Gastrocnemius medialis (tissue), 4 donors: ENCODE data around the gene HDAC5.
"Not testable (repeated sequence)": the region's sequence is repeated elsewhere in the genome, so short reads cannot be mapped to it uniquely, and the experiment has no call there.

Source experiments
- POLR2A ChIP-seq, 2 donors: fragments of 450-650 bp; IDR thresholded peaks; one replicate each; pipeline ENCODE4 v1.6.1; 2017; ENCODE audit warnings: antibody characterized with exemption in 2 of 2, mild to moderate bottlenecking in 2 of 2, moderate library complexity in 2 of 2
- TF ChIP-seq, protein P1 (sequence below), 5 experiments: fragments of 450-650 bp in 3 of 5; fragments of 200-600 bp in 2 of 5; sonication (generic) in 2 of 5; IDR thresholded peaks in 4 of 5; conservative IDR thresholded peaks in 1 of 5; 1 replicate in 4 of 5; 2 replicates in 1 of 5; pipeline ENCODE4 v1.5.1; 2016 to 2019; ENCODE audit warnings: antibody characterized with exemption in 5 of 5, mild to moderate bottlenecking in 3 of 5, moderate library complexity in 3 of 5

DNA sequence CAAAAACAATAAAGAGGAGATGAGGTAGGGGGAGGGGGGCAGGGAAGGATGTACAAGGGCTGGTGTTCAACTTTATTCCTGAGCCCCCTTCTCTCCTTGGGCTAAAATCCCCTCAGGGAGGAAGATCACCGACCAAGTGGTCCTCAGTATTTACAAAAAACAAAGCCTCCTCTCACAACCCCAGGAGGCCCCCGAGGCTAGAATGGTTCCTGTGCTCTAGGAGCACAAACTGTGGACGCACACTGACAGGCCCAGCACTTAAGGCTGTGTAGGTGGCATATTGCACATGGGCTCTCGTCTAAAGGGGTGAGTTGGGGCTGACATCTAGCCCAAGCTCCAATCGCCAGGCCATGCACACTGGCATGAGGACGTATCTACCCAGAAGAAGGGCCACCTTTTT, 21.6 kb downstream of the HDAC5 start:
- TF ChIP-seq, protein P1, sequence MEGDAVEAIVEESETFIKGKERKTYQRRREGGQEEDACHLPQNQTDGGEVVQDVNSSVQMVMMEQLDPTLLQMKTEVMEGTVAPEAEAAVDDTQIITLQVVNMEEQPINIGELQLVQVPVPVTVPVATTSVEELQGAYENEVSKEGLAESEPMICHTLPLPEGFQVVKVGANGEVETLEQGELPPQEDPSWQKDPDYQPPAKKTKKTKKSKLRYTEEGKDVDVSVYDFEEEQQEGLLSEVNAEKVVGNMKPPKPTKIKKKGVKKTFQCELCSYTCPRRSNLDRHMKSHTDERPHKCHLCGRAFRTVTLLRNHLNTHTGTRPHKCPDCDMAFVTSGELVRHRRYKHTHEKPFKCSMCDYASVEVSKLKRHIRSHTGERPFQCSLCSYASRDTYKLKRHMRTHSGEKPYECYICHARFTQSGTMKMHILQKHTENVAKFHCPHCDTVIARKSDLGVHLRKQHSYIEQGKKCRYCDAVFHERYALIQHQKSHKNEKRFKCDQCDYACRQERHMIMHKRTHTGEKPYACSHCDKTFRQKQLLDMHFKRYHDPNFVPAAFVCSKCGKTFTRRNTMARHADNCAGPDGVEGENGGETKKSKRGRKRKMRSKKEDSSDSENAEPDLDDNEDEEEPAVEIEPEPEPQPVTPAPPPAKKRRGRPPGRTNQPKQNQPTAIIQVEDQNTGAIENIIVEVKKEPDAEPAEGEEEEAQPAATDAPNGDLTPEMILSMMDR (IDR thresholded peaks at IDR 0.05 in 4 of 5, conservative IDR thresholded peaks at IDR 0.05 in 1 of 5): not testable (repeated sequence)
- TF ChIP-seq POLR2A (IDR thresholded peaks at IDR 0.05): not testable (repeated sequence)
